K562 (cell line): Measurements from ENCODE around the gene ANO2. TPM values are rescaled to one million over a fixed set of nuclear protein-coding genes. Genes with fewer than 3 reads are reported as not detected.

ENCODE experiments used
- ATAC-seq: fragments of 200-7000 bp; cut with Tn5 transposase; 3 replicates; pipeline ENCODE4 v1.9.1; 2020; ENCODE audit warnings: moderate library complexity
- BruUV-seq: library from RNA; stranded (reverse); fragments of 400-500 nt; replicated peaks from 2 replicates; lab custom pipeline; 2021; lab: Mats Ljungman, UMichigan
- CTCF ChIA-PET: fragments of 300-600 bp; formaldehyde crosslinking; extraction: SDS; loops from one replicate; lab custom pipeline; 2021; ENCODE audit warnings: low intra/inter-chr PET ratio; lab: Yijun Ruan, JAX
- POLR2A ChIA-PET: fragments of 300-600, 350-650 bp; sonication (Branson Sonifier 250); formaldehyde crosslinking; extraction: SDS; loops from one replicate; lab custom pipeline; 2021; ENCODE audit warnings: antibody characterized with exemption, inconsistent platforms; lab: Yijun Ruan, JAX
- DNase-seq, 4 experiments: peaks; one replicate each; pipeline versions ENCODE4 v3.0.0 to v3.0.0-alpha.2; 2011 to 2018; ENCODE audit warnings: low spot score in 3 of 4, mixed read lengths in 3 of 4; ENCODE audit errors: extremely low read depth in 1 of 4
- FAIRE-seq: peaks from 2 replicates; lab custom pipeline; 2011; peaks lifted over from hg19 to GRCh38; lab: Jason Lieb, UNC
- H2AFZ ChIP-seq: 2 replicates; pipeline ENCODE4 v1.6.0; 2011; ENCODE audit warnings: low read depth, low read length, control low read depth, inconsistent platforms
- H3K27ac ChIP-seq: fragments of 200-600 bp; 3 replicates; pipeline ENCODE4 v1.8.0; 2011; ENCODE audit warnings: low read depth, mild to moderate bottlenecking, control low read depth, inconsistent platforms, low read length, moderate library complexity, mixed read lengths; ENCODE audit errors: extremely low read depth
- H3K27me3 ChIP-seq, 2 experiments: fragments of 300-600 bp in 1 of 2; 2 replicates in 1 of 2; 3 replicates in 1 of 2; pipeline versions ENCODE4 v1.6.0 to v1.8.0; 2011; ENCODE audit warnings: inconsistent platforms in 2 of 2, low read length in 2 of 2, mild to moderate bottlenecking in 1 of 2, mixed read lengths in 1 of 2, moderate library complexity in 1 of 2; ENCODE audit not compliant: control insufficient read depth in 2 of 2, insufficient read depth in 2 of 2
- H3K36me3 ChIP-seq: fragments of 300-600 bp; 3 replicates; pipeline ENCODE4 v1.8.0; 2011; ENCODE audit warnings: mild to moderate bottlenecking, low read length, inconsistent platforms; ENCODE audit not compliant: control insufficient read depth, insufficient read depth
- H3K4me1 ChIP-seq, 2 experiments: fragments of 200-600 bp in 1 of 2; replicated peaks in 1 of 2; 2 replicates in 1 of 2; 3 replicates in 1 of 2; pipeline versions ENCODE4 v1.5.1 to v1.8.0; 2011; ENCODE audit warnings: inconsistent platforms in 2 of 2, low read length in 2 of 2, mild to moderate bottlenecking in 1 of 2, mixed read lengths in 1 of 2, moderate library complexity in 1 of 2; ENCODE audit not compliant: control insufficient read depth in 2 of 2, insufficient read depth in 2 of 2
- H3K4me2 ChIP-seq: 2 replicates; pipeline ENCODE4 v1.6.1; 2011; ENCODE audit warnings: low read length, control low read depth, inconsistent platforms, mixed read lengths; ENCODE audit not compliant: insufficient read depth
- H3K4me3 ChIP-seq: fragments of 200-600 bp; sonication (generic), shearing (Covaris generic); 2 replicates; pipeline ENCODE4 v1.5.1; 2016; ENCODE audit warnings: control low read depth, inconsistent platforms
- H3K79me2 ChIP-seq: fragments of 200-600 bp; 3 replicates; pipeline ENCODE4 v1.8.0; 2011; ENCODE audit warnings: low read length, inconsistent platforms; ENCODE audit not compliant: control insufficient read depth, insufficient read depth
- H3K9ac ChIP-seq, 2 experiments: 2 replicates each; pipeline versions ENCODE4 v1.6.0 to v1.6.1; 2011; ENCODE audit warnings: low read depth in 2 of 2, low read length in 2 of 2, control low read depth in 1 of 2, inconsistent platforms in 1 of 2, mild to moderate bottlenecking in 1 of 2, mixed read lengths in 1 of 2; ENCODE audit not compliant: insufficient read depth in 1 of 2
- H3K9me1 ChIP-seq: one replicate; pipeline ENCODE4 v1.6.0; 2011; ENCODE audit warnings: inconsistent platforms, mild to moderate bottlenecking, low read length, moderate library complexity; ENCODE audit not compliant: control insufficient read depth, insufficient read depth
- H3K9me3 ChIP-seq: replicated peaks from 2 replicates; pipeline ENCODE4 v1.5.1; 2011; ENCODE audit warnings: low read depth, low read length, inconsistent platforms; ENCODE audit not compliant: control insufficient read depth, insufficient read depth
- H4K20me1 ChIP-seq: replicated peaks from 2 replicates; pipeline ENCODE4 v1.6.1; 2011; ENCODE audit warnings: low read length, inconsistent platforms, mixed read lengths; ENCODE audit not compliant: control insufficient read depth, insufficient read depth
- ARID1B ChIP-seq: fragments of 450-650 bp; IDR thresholded peaks from 2 replicates; pipeline ENCODE4 v1.6.1; 2016; ENCODE audit warnings: antibody characterized with exemption, mild to moderate bottlenecking, inconsistent platforms
- E2F4 ChIP-seq: sonication (generic); formaldehyde crosslinking; IDR thresholded peaks from 2 replicates; pipeline ENCODE4 v1.8.0; 2022; ENCODE audit warnings: mild to moderate bottlenecking, low read depth, missing genetic modification reagents
- E2F5 ChIP-seq: sonication (generic); formaldehyde crosslinking; IDR thresholded peaks from 2 replicates; pipeline ENCODE4 v1.8.0; 2022; ENCODE audit warnings: mild to moderate bottlenecking, missing genetic modification reagents
- KLF10 ChIP-seq: fragments of 250-450 bp; sonication (Bioruptor Pico); IDR thresholded peaks from 2 replicates; pipeline ENCODE4 v1.6.1; 2021; ENCODE audit warnings: matching md5 sums
- MTF1 ChIP-seq: fragments of 250-450 bp; sonication (Bioruptor Pico); IDR thresholded peaks from 2 replicates; pipeline ENCODE4 v1.9.0; 2021; ENCODE audit warnings: moderate library complexity, mild to moderate bottlenecking, inconsistent platforms, borderline replicate concordance
- NCOR1 ChIP-seq: fragments of 450-650 bp; IDR thresholded peaks from 2 replicates; pipeline ENCODE4 v1.6.1; 2016; ENCODE audit warnings: mild to moderate bottlenecking, moderate library complexity
- POLR3G ChIP-seq: IDR thresholded peaks from 2 replicates; pipeline ENCODE4 v1.6.1; 2011; ENCODE audit not compliant: insufficient read length, insufficient replicate concordance; ENCODE audit errors: extremely low read depth
- SMC3 ChIP-seq: conservative IDR thresholded peaks from 2 replicates; pipeline ENCODE4 v1.6.1; 2011; ENCODE audit warnings: low read depth, low read length, improper control_type of control experiment; ENCODE audit not compliant: insufficient read depth
- ZMIZ1 ChIP-seq, 2 experiments: fragments of 150-350 bp in 1 of 2; IDR thresholded peaks; 2 replicates each; pipeline ENCODE4 v1.6.1; 2012 to 2016; ENCODE audit warnings: low read depth in 2 of 2, low read length in 2 of 2, mild to moderate bottlenecking in 1 of 2, moderate library complexity in 1 of 2
- WGBS: fragments of 100-300 bp; shearing (Covaris generic); methylation state at CpG from one replicate; pipeline ENCODE4 v1.1.6; 2016; ENCODE audit warnings: low coverage, mixed read lengths; ENCODE audit not compliant: insufficient coverage; ENCODE audit errors: missing lambda C conversion rate; 5-methylcytosine and 5-hydroxymethylcytosine counted together
- in situ Hi-C: fragments of 300-500 bp; cut with MboI; formaldehyde crosslinking; loops from 4 replicates; pipeline ENCODE4 v1.15.0; 2018; ENCODE audit warnings: inconsistent platforms, mixed read lengths
- intact Hi-C: fragments of 100-400 bp; cut with micrococcal nuclease; formaldehyde crosslinking; loops from 2 replicates; pipeline ENCODE4 v1.14.2; 2022
- polyA plus RNA-seq, 8 experiments: library from polyadenylated mRNA; depleted of rRNA in 4 of 8; stranded (reverse) in 5 of 8; unstranded in 3 of 8; fragments of >200 nt; fragmentation: Nextera tagmentation in 2 of 8; fragmentation: Illumina TruSeq in 1 of 8; extraction: Ambion mirVana in 2 of 8; extraction: Trizol in 1 of 8; gene quantifications; 2 replicates each; pipeline versions ENCODE4 v1.2.1 to v1.2.3, GENCODE V29; 2011 to 2014; ENCODE audit warnings: inconsistent platforms in 1 of 8, missing spikeins in 1 of 8
- total RNA-seq, 7 experiments: library from RNA; depleted of rRNA in 6 of 7; stranded (reverse); fragments of >200 nt in 6 of 7; fragmentation: Illumina TruSeq in 2 of 7; extraction: Trizol in 2 of 7; gene quantifications; 2 replicates each; pipeline versions ENCODE4 v1.2.1 to v1.2.3, GENCODE V29; 2011 to 2021; ENCODE audit warnings: low replicate concordance in 1 of 7

Gene ANO2
- total and polyA plus RNA-seq, 9 of the 15 experiments (the other 6 are each of a cell fraction or from before 2014, with no cell fraction given), result 0.64 TPM; not detected in 8

- Histone ChIP-seq H3K36me3 (no peaks in the 10 kb centered on the region), H3K9me1 (no peaks in the 10 kb centered on the region), H2AFZ (no peak overlapping the region), H3K27me3 (peaks cover 0 to 14% of the 10 kb centered on the region in 2 experiments; a peak in 2 of 5 replicates), H3K27ac (no peak overlapping the region), H4K20me1 (no peaks in the 10 kb centered on the region), H3K4me1 (peaks cover 0 to 7% of the 10 kb centered on the region in 2 experiments; a peak in 3 of 5 replicates), H3K4me3 (no peak overlapping the region), H3K9me3 (no peaks in the 10 kb centered on the region), H3K79me2 (no peaks in the 10 kb centered on the region), H3K4me2 (no peak overlapping the region), H3K9ac (no peak overlapping the region)
- in situ Hi-C loops (no loop called here), intact Hi-C loops (no loop called here)
- CTCF ChIA-PET, result no interaction called here
- no TSS peak for BruUV-seq
- ATAC-seq (no peak), FAIRE-seq (no peak), DNase-seq (no peak)
- POLR2A ChIA-PET, result interaction anchor here (1.4 kb wide), 1 partner anchor 11 kb away, joined by 4 read pairs; no protein-coding TSS in a partner anchor
- TF ChIP-seq E2F4 (CRISPR knock-in tag) (no peak), NCOR1 (no peak), ARID1B (no peak), E2F5 (CRISPR knock-in tag) (no peak), ZMIZ1 (IDR thresholded peaks at IDR 0.05; ENCODE audit: low read depth in 2 of 2, low read length in 2 of 2) (no peak), SMC3 (no peak), MTF1 (CRISPR knock-in tag) (no peak), POLR3G (no peak), KLF10 (CRISPR knock-in tag) (no peak)
- WGBS, result 3% methylated on average over 6 of the region's 7 CpGs
These were observed 321.6 kb downstream of the ANO2 start for GRCh38 chr12:5623411-5623810.
